HG02840 (cell line): ENCODE results near the gene AP2A1.
A peak's percentile ranks its signal among the peaks of the same experiment; 100 is the strongest.
"Not testable (repeated sequence)": the region's sequence is repeated elsewhere in the genome, so short reads cannot be mapped to it uniquely, and the experiment has no call there.

Experiments used
- ATAC-seq: cut with Tn5 transposase; IDR thresholded peaks from one replicate; pipeline ENCODE4 v1.9.1; 2021; ENCODE audit warnings: mild to moderate bottlenecking, moderate library complexity, moderate number of reproducible peaks; ENCODE audit not compliant: unreplicated experiment, low FRiP score

AP2A1 gene

DNA sequence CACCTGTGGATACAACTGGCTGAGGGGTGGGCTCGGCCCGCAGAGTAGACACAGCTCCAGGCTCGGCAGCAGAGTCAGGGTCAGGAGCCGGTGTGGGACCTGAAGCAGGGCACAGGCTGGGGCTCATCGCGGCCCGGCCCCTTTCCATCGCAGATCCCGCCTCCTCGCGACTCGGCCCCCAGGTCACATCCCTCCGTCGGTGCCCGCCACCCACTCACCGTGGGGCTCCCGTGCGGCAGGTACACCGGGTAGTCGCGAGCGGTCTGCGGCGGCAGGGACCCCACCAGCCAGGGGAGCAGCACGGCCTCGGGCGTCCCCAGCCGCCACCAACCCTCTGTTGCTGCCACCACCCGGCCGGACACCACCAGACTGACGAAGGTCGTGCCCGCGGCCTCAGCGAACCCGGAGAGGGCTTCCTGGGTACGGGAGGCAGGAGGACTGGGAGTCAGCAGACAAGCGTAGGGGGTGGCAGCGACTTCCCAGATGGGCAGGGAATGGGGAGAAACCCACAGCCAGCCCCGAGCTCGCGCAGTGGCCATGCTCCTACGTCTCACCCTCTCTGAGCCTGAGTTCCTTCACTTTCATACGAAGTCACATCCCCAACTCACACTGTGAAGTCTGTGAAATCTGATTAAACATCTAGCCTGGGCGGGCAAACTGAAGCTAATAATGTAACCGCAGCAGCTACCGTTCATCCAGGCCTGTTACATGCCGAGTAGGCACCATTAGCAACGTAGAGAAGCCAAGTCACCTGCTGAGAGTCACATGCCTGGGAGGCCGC lies 42.5 kb downstream of the AP2A1 start:
- ATAC-seq = no peak

DNA sequence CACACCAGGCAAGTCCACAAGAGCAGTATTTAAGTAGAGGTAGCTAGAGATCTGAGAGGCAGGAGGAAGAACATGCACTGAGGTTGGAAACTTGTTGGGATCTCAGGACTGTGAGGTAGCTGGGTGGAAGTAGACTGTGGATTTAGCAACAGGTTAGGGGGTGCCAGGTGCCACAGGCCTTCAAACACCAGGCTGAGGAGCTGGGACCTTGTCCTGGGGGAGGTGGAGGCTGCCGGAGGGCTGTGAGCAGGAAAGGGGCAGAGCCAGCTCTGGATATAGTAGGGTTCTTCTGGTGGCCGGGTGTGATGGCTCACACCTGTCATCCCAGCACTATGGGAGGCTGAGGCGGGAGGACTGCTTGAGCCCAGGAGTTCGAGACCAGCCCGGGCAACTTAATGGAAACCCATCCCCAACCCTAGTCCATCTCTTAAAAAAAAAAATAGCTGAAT lies 43.2 kb downstream of the AP2A1 start:
- ATAC-seq = no peak

DNA sequence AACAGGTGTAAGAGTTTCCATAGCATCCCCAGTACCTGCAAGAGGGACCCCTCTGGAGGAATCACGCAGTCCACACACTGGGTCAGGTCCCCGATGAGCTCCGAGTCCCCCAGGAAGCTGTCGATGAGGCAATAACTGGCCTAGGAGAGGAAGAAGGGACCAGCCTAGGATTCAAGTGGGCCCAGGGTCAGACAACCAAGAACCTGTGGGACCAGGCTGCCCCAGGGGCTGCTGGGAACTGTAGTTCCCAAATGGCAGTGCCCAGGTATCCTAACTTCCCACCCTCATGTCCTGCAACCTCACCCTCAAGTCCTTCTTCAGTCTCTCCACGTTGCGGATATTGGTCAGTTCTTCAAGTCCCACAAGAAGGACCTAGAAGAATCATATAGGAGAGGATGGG lies 44.5 kb downstream of the AP2A1 start:
- ATAC-seq = no peak

DNA sequence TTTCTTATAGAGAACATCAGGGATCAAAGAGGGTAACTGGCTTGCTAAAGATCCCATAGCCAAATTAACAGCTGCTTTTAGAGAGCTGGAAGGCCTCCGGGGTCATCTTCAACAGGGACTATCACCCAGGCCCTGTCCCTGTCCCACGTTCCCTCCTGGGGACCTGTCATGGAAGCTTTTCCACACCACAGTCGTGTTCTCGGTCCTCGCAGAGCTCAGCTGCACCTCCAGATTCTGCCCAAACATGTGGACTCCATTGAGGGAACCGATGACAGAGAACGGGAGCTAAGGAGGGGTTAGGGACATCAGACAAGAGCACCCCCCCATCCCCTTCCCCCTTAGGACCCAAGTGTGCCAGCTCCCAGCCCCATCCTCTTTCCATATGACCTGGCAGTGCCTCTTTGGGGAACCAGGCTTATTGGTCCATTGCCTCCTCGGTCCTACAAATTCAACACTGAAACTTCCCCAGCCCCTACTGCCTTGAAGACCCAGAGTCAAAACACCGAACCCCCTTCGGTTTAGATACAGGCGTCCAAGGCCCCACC lies 45.7 kb downstream of the AP2A1 start:
- no peak for ATAC-seq

DNA sequence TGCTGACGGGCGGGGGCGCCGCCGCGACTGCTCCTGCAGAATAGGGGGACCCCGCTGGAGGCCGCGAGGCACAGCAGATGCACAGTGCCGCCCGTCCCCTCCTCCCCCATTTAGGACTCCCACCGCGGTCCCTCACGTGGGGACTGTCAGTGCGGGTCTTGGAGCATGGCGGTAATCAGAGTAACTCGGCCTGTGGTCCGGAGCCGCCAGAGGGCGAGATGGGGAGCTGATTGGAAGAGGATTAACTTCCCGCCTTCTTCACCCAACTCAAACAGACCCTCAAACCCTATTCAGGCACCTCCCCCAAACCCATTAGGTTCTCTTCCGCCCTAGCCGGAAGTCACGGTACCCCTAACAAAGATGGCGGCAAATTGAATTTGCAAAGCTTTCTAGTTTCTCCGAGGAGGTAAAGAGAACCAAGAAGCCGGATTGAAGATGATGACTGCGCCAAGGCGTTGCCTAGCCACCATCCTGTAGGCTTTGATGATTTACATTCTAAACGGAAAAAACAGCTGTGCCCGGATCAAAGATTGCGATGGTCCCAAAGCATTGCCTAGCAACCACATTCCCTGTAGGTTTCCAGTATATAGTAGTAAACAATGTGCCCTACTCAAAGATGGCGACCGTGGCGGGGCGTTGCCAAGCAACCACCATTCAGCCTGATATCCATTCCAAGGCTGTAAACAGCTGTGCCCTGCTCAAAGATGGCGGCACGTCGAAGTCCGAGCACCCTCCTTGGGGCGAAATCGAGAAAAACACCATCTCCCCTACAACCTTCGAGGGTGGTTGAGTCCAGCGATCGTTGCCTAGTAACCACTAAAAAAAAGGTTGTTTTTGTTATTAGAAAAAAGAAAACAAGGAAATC lies 46.4 kb downstream of the AP2A1 start, which contains the start of gene FUZ:
FUZ (minus strand) TSS at position 296 of the 865 bp plus-strand sequence; CDS start at position 110, 186 bp downstream.
- peak; percentile 53 for ATAC-seq

DNA sequence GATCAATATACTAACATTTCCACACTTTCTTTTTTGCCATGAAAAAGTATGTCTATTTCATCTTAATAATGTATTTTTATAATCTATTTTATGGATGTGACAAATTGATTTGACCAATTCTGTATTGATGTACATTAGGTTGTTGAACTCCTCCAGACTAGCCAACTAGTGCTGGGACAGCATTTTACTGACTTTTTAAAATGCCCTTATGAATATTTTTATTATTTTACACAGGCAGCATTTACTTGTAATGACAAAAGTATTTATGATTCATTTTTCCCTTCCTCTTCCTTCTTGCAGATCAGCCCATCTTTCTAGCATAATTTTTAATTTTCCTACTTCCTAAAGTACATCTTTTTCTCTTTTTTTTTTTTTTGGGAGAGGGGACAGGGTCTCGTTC lies 47.2 kb downstream of the AP2A1 start:
- ATAC-seq = no peak

DNA sequence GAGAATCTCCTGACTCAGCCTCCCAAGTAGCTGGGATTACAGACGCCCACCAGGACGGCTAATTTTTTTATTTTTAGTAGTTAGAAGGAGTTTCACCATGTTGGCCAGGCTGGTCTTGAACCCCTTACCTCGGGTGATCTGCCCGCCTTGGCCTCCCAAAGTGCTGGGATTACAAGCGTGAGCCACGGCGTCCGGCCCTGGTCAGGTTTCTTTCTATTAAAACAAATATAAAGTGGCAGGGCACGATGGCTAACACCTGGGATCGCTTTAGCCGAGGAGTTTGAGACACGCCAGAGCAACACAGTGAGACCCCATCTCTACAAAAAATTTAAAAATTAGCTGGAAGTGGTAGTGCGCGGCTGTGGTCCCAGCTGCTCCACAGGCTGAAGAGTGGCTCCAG lies 49.8 kb downstream of the AP2A1 start:
- ATAC-seq = no peak

DNA sequence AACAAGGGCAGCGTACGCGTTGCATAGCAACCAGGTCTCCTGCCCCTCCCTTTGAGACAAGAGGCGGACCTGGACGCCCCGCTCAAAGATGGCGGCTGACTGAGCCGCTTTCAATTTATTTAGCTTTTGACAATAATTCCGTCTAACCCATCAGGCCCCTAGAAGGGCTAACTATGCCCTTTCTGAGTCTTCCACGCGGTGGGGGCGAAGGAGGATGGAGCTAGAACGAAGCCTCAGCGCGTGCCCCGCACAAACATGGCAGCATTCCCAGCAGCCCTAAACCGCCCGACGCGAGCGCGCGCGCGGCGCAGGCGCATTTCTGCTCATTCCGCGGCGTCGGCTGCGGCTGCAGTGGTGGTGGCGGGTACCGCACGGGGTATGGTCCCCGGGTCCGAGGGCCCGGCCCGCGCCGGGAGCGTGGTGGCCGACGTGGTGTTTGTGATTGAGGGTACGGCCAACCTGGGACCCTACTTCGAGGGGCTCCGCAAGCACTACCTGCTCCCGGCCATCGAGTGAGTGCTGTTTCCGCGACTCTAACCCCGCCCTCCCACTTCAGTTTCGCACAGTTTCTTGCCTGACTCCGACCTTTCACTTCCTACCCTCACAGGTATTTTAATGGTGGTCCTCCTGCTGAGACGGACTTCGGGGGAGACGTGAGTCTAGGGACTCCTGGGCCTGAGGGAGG lies 51.3 kb downstream of the AP2A1 start, which contains the start of gene MED25:
MED25 (plus strand) TSS at position 326 of the 685 bp plus-strand sequence; CDS start at position 379, 53 bp downstream.
- peak; percentile 77 for ATAC-seq

DNA sequence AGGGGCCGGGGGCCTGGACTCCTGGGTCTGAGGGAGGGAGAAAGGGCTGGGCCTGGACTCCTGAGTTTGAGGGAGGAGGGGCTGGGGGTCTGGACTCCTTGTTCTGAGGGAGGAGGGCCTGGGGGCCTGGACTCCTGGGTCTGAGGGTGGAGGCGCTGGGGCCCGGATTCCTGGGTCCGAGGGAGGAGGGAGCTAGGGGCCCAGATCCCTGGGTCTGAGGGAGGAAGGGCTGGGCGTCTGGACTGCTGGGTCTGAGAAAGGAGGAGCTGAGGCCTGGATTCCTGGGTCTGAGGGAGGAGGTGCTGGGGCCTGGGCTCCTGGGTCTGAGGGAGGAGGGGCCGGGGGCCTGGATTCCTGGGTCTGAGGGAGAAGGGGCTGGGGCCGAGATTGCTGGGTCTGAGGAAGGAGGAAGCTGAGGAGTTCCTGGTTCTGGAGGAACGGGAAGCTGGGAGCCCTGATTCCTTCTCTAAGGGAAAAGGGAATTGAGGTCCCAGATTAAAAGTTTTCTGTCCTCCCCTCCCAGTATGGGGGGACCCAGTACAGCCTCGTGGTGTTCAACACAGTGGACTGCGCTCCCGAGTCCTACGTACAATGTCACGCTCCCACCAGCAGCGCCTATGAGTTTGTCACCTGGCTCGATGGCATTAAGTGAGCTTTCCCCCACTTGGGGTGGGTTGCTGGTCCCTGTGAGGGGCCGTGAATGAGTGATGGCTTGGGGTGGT lies 52.0 kb downstream of the AP2A1 start:
- no peak for ATAC-seq

DNA sequence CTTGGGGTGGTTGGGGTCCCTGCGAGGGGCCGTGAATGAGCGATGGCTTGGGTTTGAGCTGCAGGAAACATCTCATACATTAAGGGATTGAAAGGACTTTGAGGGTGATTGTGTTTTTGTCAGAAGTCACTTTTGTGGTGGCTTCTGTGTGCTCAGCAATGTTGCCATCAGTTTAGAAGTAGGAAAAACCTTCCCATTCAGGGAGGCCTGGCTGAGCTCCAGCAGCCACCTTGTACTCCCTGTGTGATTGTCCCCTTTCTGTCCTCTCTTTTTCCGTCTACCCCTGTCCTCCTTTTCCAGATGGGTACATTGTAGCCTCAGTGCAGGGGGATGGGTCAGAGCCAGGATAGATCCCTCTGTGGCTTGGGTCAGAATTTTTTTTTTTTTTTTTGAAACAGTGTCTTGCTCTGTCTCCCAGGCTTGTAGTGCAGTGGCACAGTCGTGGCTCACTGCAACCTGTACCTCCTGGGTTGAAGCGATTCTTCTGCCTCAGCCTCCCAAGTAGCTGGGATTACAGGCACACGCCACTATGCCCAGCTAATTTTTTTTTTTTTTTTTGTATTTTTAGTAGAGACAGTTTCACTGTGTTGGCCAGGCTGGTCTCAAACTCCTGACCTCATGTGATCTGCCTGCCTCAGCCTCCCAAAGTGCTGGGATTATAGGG lies 52.8 kb downstream of the AP2A1 start:
- not testable (repeated sequence) for ATAC-seq

DNA sequence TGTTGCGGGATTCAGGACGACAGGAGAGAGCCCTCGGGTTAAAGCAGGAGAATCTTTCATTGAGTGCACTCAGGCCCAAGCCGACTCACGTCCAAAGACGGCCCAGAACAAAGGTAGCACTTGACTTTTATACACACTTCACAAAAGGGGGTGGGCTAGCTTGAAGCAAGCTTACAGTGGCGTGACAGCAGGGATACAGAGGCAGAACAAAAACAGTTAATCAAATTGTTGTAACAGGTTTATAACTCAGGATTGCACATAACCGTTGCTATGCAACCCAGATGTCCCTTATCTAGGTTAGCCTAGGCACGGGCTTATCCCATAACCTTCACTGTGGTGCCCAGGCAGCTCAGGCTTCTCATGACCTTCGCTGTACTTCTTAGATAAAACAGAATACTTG lies 53.3 kb downstream of the AP2A1 start:
- no peak for ATAC-seq

DNA sequence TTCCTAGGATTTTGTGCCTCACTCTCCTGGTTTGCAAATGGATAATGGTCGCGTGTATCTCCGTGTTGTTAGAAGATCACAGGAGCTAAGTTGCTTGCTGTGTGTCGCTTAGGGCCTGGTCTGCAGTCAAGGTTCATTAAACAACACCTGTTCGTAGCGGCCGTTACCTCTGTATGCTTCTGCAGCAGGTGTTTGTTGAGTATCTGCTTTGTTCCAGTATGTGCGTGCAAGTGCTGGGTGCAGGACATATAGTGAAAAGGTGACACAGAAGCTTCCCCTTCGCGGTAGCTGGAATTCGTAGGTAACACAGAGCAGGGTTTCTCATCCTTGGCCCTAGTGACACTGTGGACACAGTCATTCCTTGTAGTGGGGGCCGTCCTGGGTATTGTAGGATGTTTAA lies 56.7 kb downstream of the AP2A1 start:
- ATAC-seq = no peak

DNA sequence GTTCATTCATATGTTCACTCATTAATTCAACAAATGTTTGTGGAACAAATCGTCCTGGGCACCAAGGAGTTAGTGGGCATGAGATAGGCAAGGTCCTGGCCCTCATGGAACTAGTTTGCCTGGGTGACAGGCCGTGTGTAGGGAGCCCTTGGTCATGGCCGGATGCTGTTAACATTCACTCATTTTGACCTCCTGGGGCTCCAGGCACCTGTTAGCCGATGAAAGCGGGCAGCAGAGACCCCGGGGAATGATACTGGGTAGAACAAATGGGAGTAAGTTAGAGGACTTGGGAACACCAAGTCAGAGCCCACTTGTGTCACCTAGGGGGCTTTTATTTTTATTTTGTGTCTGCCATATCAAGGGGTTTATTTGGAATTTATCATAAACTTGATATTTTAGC lies 57.9 kb downstream of the AP2A1 start:
- no peak for ATAC-seq

DNA sequence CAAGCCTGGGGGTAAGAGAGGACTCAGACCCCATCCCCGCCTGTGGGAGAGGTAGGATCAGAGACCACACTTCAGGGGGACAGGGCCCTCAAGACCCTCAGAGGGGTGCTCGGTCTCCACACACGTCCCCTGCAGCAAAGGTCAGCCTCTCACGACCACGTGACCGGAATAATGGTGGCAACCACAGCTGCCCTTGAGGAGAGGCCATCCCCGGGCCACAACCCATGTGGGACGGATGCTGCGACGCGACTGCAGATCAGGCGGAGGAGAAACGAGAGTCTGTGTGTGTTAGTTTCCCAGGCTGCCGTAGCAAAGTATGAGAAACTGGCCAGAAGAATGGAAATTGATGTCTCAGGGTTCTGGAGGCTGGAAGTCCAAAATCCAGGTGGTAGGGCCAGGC lies 60.2 kb downstream of the AP2A1 start:
- ATAC-seq = no peak

DNA sequence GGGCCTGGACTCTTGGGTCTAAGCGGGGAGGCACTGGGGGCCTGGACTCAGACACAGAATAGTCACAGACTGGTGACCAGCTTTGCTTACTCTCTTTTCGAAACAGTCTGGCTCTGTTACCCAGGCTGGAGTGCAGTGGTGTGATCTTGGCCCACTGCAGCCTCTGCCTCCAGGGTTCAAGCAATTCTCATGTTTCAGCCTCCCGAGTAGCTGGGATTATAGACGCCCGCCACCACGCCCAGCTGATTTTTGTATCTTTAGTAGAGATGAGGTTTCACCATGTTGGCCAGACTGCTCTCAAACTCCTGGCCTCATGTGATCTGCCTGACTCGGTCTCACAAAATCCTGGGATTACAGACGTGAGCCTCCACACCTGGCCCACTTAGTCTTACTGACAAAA lies 62.4 kb downstream of the AP2A1 start:
- no peak for ATAC-seq

DNA sequence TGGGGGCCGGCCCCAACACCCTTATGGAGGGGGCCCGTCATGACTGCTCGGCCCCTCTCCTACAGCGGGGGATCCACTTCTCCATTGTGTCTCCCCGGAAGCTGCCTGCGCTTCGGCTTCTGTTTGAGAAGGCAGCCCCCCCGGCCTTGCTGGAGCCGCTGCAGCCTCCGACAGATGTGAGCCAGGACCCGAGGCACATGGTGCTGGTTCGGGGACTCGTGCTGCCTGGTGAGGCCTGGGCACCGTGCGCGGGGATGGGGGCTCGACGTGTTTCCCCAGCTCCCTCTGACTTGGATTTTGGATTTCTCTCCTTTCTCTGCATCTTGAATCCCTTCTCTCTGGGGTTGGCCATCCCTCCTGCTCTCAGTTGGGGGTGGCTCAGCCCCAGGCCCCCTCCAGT lies 62.9 kb downstream of the AP2A1 start:
- ATAC-seq = no peak

DNA sequence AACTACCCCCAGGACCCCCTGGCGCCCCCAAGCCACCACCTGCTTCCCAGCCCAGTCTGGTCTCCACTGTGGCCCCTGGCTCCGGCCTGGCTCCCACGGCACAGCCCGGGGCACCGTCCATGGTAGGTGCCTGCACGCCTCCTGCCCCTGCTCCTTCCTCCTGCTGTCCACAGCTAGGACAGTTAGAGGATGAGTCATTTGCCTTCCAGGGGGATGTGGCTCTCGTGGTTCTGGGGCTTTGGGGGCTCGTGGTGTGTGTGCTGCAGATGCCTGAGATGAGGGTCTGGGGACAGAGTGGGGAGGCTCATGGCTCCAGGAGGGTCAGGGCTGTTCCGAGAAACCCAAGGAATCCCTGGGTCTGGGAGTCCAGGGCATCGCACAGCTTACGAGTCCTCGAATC lies 64.0 kb downstream of the AP2A1 start:
- ATAC-seq = no peak

DNA sequence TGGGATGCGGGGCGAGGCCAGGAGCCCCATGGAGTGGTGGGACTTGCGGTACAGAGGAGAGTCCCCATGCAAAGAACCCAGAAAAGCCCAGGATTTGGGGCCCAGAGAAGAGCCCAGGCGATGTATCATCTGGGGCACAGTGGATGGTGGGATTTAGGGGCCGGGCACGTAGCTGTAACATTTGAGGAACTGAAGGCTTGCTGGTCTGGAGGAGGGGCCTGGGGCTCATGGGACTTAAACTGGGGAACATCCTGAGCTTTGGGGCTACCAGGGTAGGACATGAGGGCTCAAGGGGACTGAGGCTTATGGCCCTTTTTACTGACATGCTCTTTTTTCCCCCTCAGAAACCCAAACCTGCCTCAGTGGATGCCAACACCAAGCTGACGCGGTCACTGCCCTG lies 64.8 kb downstream of the AP2A1 start:
- ATAC-seq = no peak

DNA sequence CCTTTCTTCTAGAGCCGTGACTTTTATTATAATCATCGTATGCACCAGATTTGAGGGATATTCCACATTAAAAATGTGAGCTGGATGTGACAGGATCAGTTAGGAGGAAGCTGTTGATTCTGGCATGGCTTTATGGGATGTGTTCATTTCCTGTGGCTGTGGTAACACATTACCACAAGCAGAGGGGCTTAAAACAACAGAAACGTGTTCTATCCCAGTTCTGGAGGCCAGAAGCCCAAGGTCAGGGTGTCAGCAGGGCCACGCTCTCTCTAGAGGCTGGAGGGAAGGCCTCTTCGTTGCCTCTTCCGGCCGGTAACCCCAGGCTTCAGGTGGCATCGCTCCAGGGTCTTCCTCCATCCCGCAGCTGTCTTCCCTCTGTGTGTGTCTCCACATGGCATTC lies 65.8 kb downstream of the AP2A1 start:
- no peak for ATAC-seq
